WTC11 (cell line): ENCODE measurements around the gene RAB39A. TPM values are rescaled to one million over a fixed set of nuclear protein-coding genes. Genes with fewer than 3 reads are reported as not detected.
A peak's percentile ranks its signal among the peaks of the same experiment; 100 is the strongest.

ENCODE experiments used
- ATAC-seq: fragments of 200-7000 bp; cut with Tn5 transposase; 2 replicates; pipeline ENCODE4 v1.10.0; 2021; ENCODE audit warnings: mild to moderate bottlenecking, moderate library complexity
- CTCF ChIA-PET: fragments of 300-600 bp; sonication (Branson Sonifier 250); formaldehyde crosslinking; loops from one replicate; lab custom pipeline; 2021; ENCODE audit warnings: antibody characterized with exemption; lab: Charles Lee
- POLR2A ChIA-PET: fragments of 350-600 bp; sonication (Branson Sonifier 250); formaldehyde crosslinking; loops from one replicate; lab custom pipeline; 2021; ENCODE audit warnings: antibody characterized with exemption; lab: Charles Lee
- DNase-seq: peaks from one replicate; pipeline ENCODE4 v3.0.0; 2021; ENCODE audit warnings: low spot score
- H3K27ac Mint-ChIP-seq: 2 replicates; pipeline ENCODE4 v1.8.0; 2021; ENCODE audit warnings: mixed read lengths
- H3K27me3 Mint-ChIP-seq: 2 replicates; pipeline ENCODE4 v1.8.0; 2021; ENCODE audit warnings: low read depth, mild to moderate bottlenecking, moderate library complexity, mixed read lengths
- H3K36me3 Mint-ChIP-seq: 2 replicates; pipeline ENCODE4 v1.8.0; 2021; ENCODE audit warnings: mixed read lengths
- H3K4me1 Mint-ChIP-seq: 2 replicates; pipeline ENCODE4 v1.8.0; 2022; ENCODE audit warnings: mixed read lengths
- H3K4me3 Mint-ChIP-seq: 2 replicates; pipeline ENCODE4 v1.8.0; 2021; ENCODE audit warnings: mild to moderate bottlenecking, moderate library complexity, mixed read lengths
- H3K9me3 Mint-ChIP-seq: 2 replicates; pipeline ENCODE4 v1.8.0; 2021; ENCODE audit warnings: mixed read lengths
- CBFB ChIP-seq: sonication (generic); formaldehyde crosslinking; IDR thresholded peaks from 2 replicates; pipeline ENCODE4 v1.8.1; 2022; ENCODE audit warnings: mild to moderate bottlenecking, low read depth, missing genetic modification reagents
- CDX4 ChIP-seq: fragments of 250-450 bp; sonication (Bioruptor Pico); IDR thresholded peaks from 2 replicates; pipeline ENCODE4 v1.9.0; 2021; ENCODE audit warnings: moderate library complexity, mild to moderate bottlenecking, inconsistent platforms, borderline replicate concordance
- CTCF ChIP-seq: fragments of 200-600 bp; IDR thresholded peaks from 2 replicates; pipeline ENCODE4 v1.8.0; 2022; ENCODE audit warnings: antibody characterized with exemption
- ELF4 ChIP-seq: sonication (generic); formaldehyde crosslinking; IDR thresholded peaks from 2 replicates; pipeline ENCODE4 v1.8.1; 2022; ENCODE audit warnings: low read depth, mild to moderate bottlenecking, moderate library complexity, missing genetic modification reagents
- EMX1 ChIP-seq: fragments of 250-450 bp; sonication (Bioruptor Pico); IDR thresholded peaks from 2 replicates; pipeline ENCODE4 v1.8.0; 2021; ENCODE audit warnings: mild to moderate bottlenecking
- FOXP1 ChIP-seq: sonication (generic); formaldehyde crosslinking; IDR thresholded peaks from 2 replicates; pipeline ENCODE4 v1.8.0; 2022; ENCODE audit warnings: missing genetic modification reagents, mild to moderate bottlenecking, moderate library complexity, borderline replicate concordance
- JAZF1 ChIP-seq: fragments of 250-450 bp; sonication (Bioruptor Pico); IDR thresholded peaks from 2 replicates; pipeline ENCODE4 v1.9.0; 2021; ENCODE audit warnings: moderate library complexity, mild to moderate bottlenecking, inconsistent platforms
- MXD4 ChIP-seq: fragments of 250-450 bp; sonication (Bioruptor Pico); IDR thresholded peaks from 2 replicates; pipeline ENCODE4 v1.8.0; 2021; ENCODE audit warnings: mild to moderate bottlenecking, moderate library complexity, borderline replicate concordance
- RORB ChIP-seq: fragments of 250-450 bp; sonication (Bioruptor Pico); IDR thresholded peaks from 2 replicates; pipeline ENCODE4 v1.9.0; 2021; ENCODE audit warnings: mild to moderate bottlenecking
- SP1 ChIP-seq: sonication (generic); formaldehyde crosslinking; conservative IDR thresholded peaks from 2 replicates; pipeline ENCODE4 v1.8.1; 2022; ENCODE audit warnings: missing genetic modification reagents
- TEAD4 ChIP-seq: sonication (generic); formaldehyde crosslinking; IDR thresholded peaks from 2 replicates; pipeline ENCODE4 v1.8.0; 2022; ENCODE audit warnings: mild to moderate bottlenecking, missing genetic modification reagents
- USF1 ChIP-seq: sonication (generic); formaldehyde crosslinking; IDR thresholded peaks from 2 replicates; pipeline ENCODE4 v1.8.0; 2022; ENCODE audit warnings: mild to moderate bottlenecking, missing genetic modification reagents
- ZBTB43 ChIP-seq: sonication (generic); formaldehyde crosslinking; IDR thresholded peaks from 2 replicates; pipeline ENCODE4 v1.8.1; 2023; ENCODE audit warnings: mild to moderate bottlenecking, missing genetic modification reagents
- ZNF317 ChIP-seq: sonication (generic); formaldehyde crosslinking; IDR thresholded peaks from 2 replicates; pipeline ENCODE4 v1.8.1; 2023; ENCODE audit warnings: low read depth, mild to moderate bottlenecking, moderate library complexity, missing genetic modification reagents, borderline replicate concordance
- ZNF416 ChIP-seq: fragments of 250-450 bp; sonication (Bioruptor Pico); IDR thresholded peaks from 2 replicates; pipeline ENCODE4 v1.9.0; 2021; ENCODE audit warnings: mild to moderate bottlenecking, inconsistent platforms
- ZNF512 ChIP-seq: sonication (generic); formaldehyde crosslinking; IDR thresholded peaks from 2 replicates; pipeline ENCODE4 v1.8.1; 2022; ENCODE audit warnings: missing genetic modification reagents, borderline replicate concordance
- total RNA-seq: library from RNA; stranded (reverse); gene quantifications from 3 replicates; pipeline ENCODE4 v1.2.3, GENCODE V29; 2021
- TF ChIP-seq, protein P1 (sequence below): sonication (generic); formaldehyde crosslinking; IDR thresholded peaks from 2 replicates; pipeline ENCODE4 v1.8.1; 2023; ENCODE audit warnings: mild to moderate bottlenecking, missing genetic modification reagents, moderate library complexity

The RAB39A gene
- total RNA-seq, 1 experiment from 2014 or later = 12.1 TPM

GRCh38 chr11:107969219-107969618 is 41.0 kb downstream of the RAB39A start (continued):
- no peak for TF ChIP-seq MXD4 (CRISPR knock-in tag)
- no peak for TF ChIP-seq CTCF
- TF ChIP-seq EMX1 (CRISPR knock-in tag) = no peak
- no peak for TF ChIP-seq RORB
- no peak for TF ChIP-seq ZNF512 (CRISPR knock-in tag)
- no peak for TF ChIP-seq JAZF1 (CRISPR knock-in tag)

- ChIA-PET POLR2A (interaction anchor here (0.6 kb wide), 1 partner anchor 112 kb away, joined by 4 read pairs; no protein-coding TSS in a partner anchor), CTCF (interaction anchor here (0.6 to 2.2 kb wide), 6 partner anchors 16 to 229 kb away, joined by 3 to 9 read pairs (median 4); no protein-coding TSS in a partner anchor)
- TF ChIP-seq USF1 (CRISPR knock-in tag) (no peak), TEAD4 (CRISPR knock-in tag) (no peak), CBFB (CRISPR knock-in tag) (no peak), FOXP1 (CRISPR knock-in tag) (no peak), CTCF (no peak), ELF4 (CRISPR knock-in tag) (no peak), SP1 (CRISPR knock-in tag) (no peak)
- TF ChIP-seq, protein P1, sequence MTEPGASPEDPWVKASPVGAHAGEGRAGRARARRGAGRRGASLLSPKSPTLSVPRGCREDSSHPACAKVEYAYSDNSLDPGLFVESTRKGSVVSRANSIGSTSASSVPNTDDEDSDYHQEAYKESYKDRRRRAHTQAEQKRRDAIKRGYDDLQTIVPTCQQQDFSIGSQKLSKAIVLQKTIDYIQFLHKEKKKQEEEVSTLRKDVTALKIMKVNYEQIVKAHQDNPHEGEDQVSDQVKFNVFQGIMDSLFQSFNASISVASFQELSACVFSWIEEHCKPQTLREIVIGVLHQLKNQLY (CRISPR knock-in tag) = no peak
- H3K27me3 Mint-ChIP-seq = no peaks in the 10 kb centered on the region
- DNase-seq (no peak), ATAC-seq (peak; percentile 34; the same call in 1 of the 2 replicates)
- H3K4me1 Mint-ChIP-seq = 0 out of 2 replicates have a peak, but pooled peaks cover 2% of the 10 kb centered on the region
- no peaks in the 10 kb centered on the region; the same call in 1 of the 2 replicates for H3K36me3 Mint-ChIP-seq
- H3K9me3 Mint-ChIP-seq = peaks cover 2% of the 10 kb centered on the region
- no peak overlapping the region for H3K27ac Mint-ChIP-seq
- H3K4me3 Mint-ChIP-seq = no peak overlapping the region
These were observed 41.8 kb downstream of the RAB39A start for GRCh38 chr11:107970049-107970448.

DNA sequence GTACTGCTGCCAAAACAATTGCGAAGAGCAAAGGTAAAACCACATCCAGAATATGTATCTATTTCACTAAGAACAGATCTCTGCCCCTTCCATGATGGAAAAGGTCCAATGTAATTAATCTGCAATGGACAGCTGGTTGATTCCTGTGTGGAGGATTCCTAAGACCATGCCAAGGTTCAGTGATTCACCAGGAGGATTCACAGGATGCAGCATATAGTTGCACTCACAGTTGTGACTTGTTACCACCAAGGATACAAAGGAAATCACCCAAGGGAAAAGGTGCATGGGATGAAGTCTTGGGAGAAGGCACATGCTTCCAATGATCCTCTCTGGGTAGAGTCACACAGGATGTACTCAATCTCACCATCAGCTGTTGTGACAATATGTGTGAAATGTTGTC is 45.4 kb downstream of the RAB39A start:
- CTCF ChIA-PET = no interaction called here
- Mint-ChIP-seq H3K27ac (no peak overlapping the region), H3K4me1 (0 out of 2 replicates have a peak, but pooled peaks cover 2% of the 10 kb centered on the region)

More for the DNA sequence above, 45.4 kb downstream of the RAB39A start:
- ATAC-seq = no peak
- no peak for DNase-seq
- no peaks in the 10 kb centered on the region; the same call in 1 of the 2 replicates for H3K36me3 Mint-ChIP-seq
- peaks cover 8% of the 10 kb centered on the region for H3K9me3 Mint-ChIP-seq
- POLR2A ChIA-PET = no interaction called here
- H3K4me3 Mint-ChIP-seq = no peak overlapping the region
- no peak for TF ChIP-seq ZNF317
- no peak for TF ChIP-seq MXD4 (CRISPR knock-in tag)
- no peak for TF ChIP-seq CDX4
- TF ChIP-seq ZBTB43 (CRISPR knock-in tag) = no peak
- TF ChIP-seq ZNF416 = no peak
- TF ChIP-seq, all 79 proteins: peak for 0
- H3K27me3 Mint-ChIP-seq = no peaks in the 10 kb centered on the region
